Neural progenitor cell (in vitro differentiated cells): ENCODE results near the gene AGBL4.

Source experiments
- CTCF ChIP-seq: fragments of 200-600 bp; sonication (generic); IDR thresholded peaks from 2 replicates; pipeline ENCODE4 v1.5.1; 2017; ENCODE audit warnings: antibody characterized with exemption, mild to moderate bottlenecking
- EZH2 ChIP-seq: fragments of 200-600 bp; sonication (generic); IDR thresholded peaks from 2 replicates; pipeline ENCODE4 v1.6.1; 2017; ENCODE audit warnings: antibody characterized with exemption, mild to moderate bottlenecking, moderate library complexity
- EZH2phosphoT487 ChIP-seq: fragments of 200-600 bp; sonication (generic); IDR thresholded peaks from 2 replicates; pipeline ENCODE4 v1.6.1; 2017; ENCODE audit warnings: antibody characterized with exemption

- no peak for TF ChIP-seq CTCF
- no peak for TF ChIP-seq EZH2
- no peak for TF ChIP-seq EZH2phosphoT487
Observed at GRCh38 chr1:48940354-48940753, 1083.4 kb downstream of the AGBL4 start.
